Measurements from ENCODE around the gene FNDC1. TPM values are rescaled to one million over a fixed set of nuclear protein-coding genes. Genes with fewer than 3 reads are reported as not detected.

Gene FNDC1
- total and polyA plus RNA-seq, 11 donors, result 0.08 to 7.5 (median 1.2) TPM

- 50 to 62% (median 57%) methylated on average over 8 of the region's 8 CpGs for WGBS, 4 donors
- Histone ChIP-seq H3K4me3 (peak overlapping the region in 2 of 12 donors; percentile 13 to 23), H3K4me1 (peaks cover 0 to 9% (median 0%) of the 10 kb centered on the region in 12 donors), H3K36me3 (no peaks in the 10 kb centered on the region), H3K9me3 (no peaks in the 10 kb centered on the region), H3K27me3 (peaks cover 0 to 49% (median 21%) of the 10 kb centered on the region in 9 donors), H3K27ac (peak overlapping the region in 2 of 12 donors; percentile 3 to 22)
- DNase-seq (no peak), ATAC-seq (peak in 1 of 4 donors; percentile 79)
- TF ChIP-seq CTCF (IDR thresholded peaks at IDR 0.05) (no peak), POLR2A (IDR thresholded peaks at IDR 0.05) (no peak)
- intact Hi-C loops (cut with DNase I), result no loop called here
Measured at GRCh38 chr6:159229651-159230051, 60.5 kb downstream of the FNDC1 start.

GRCh38 chr6:159232106-159232645, 63.0 kb downstream of the FNDC1 start:
- intact Hi-C loops (cut with DNase I), result no loop called here
- TF ChIP-seq CTCF (IDR thresholded peaks at IDR 0.05) (no peak), POLR2A (IDR thresholded peaks at IDR 0.05) (no peak)
- DNase-seq (no peak), ATAC-seq (no peak)
- H3K36me3 ChIP-seq, result no peaks in the 10 kb centered on the region
- peaks cover 0 to 62% (median 30%) of the 10 kb centered on the region in 9 donors for H3K27me3 ChIP-seq
- no peaks in the 10 kb centered on the region for H3K9me3 ChIP-seq
- H3K4me3 ChIP-seq, result no peak overlapping the region
- H3K27ac ChIP-seq, result no peak overlapping the region
- 91 to 94% (median 92%) methylated on average over 37 to 38 of the region's 38 CpGs for WGBS, 4 donors
- H3K4me1 ChIP-seq, result peaks cover 0 to 9% (median 0%) of the 10 kb centered on the region in 12 donors

GRCh38 chr6:159232751-159233150, 63.6 kb downstream of the FNDC1 start:
- DNase-seq, result no peak
- no peak overlapping the region for H3K27ac ChIP-seq
- peaks cover 0 to 9% (median 0%) of the 10 kb centered on the region in 12 donors for H3K4me1 ChIP-seq
- 90 to 92% (median 91%) methylated on average over 21 to 23 of the region's 23 CpGs for WGBS, 4 donors
- H3K27me3 ChIP-seq, result peaks cover 0 to 64% (median 30%) of the 10 kb centered on the region in 9 donors
- no peak overlapping the region for H3K4me3 ChIP-seq
- no peaks in the 10 kb centered on the region for H3K36me3 ChIP-seq
- intact Hi-C loops (cut with DNase I), result no loop called here
- H3K9me3 ChIP-seq, result no peaks in the 10 kb centered on the region
- TF ChIP-seq POLR2A (IDR thresholded peaks at IDR 0.05) (no peak), CTCF (IDR thresholded peaks at IDR 0.05) (no peak)
- peak in 1 of 4 donors; percentile 22 for ATAC-seq

- Histone ChIP-seq H3K4me1 (peaks cover 0 to 9% (median 0%) of the 10 kb centered on the region in 12 donors), H3K27me3 (peaks cover 0 to 61% (median 30%) of the 10 kb centered on the region in 9 donors), H3K27ac (no peak overlapping the region), H3K36me3 (no peaks in the 10 kb centered on the region), H3K4me3 (peak overlapping the region in 2 of 12 donors; percentile 7), H3K9me3 (no peaks in the 10 kb centered on the region)
- DNase-seq (no peak), ATAC-seq (peak in 1 of 4 donors; percentile 24)
- 19 to 31% (median 24%) methylated on average over 40 to 66 of the region's 66 CpGs for WGBS, 4 donors
- TF ChIP-seq CTCF (IDR thresholded peaks at IDR 0.05), result no peak
- no peak for TF ChIP-seq POLR2A (IDR thresholded peaks at IDR 0.05)
- intact Hi-C loops (cut with DNase I), result no loop called here
Measured at GRCh38 chr6:159233365-159234101, 64.3 kb downstream of the FNDC1 start.

Data from heart left ventricle (tissue), 16 donors.